Loucy (cell line): Measurements from ENCODE around the gene JAG1.

Source experiments
- H2AFZ ChIP-seq: fragments of 200-600 bp; sonication (generic); 2 replicates; pipeline ENCODE4 v1.6.0; 2016; ENCODE audit warnings: antibody characterized with exemption, mild to moderate bottlenecking, low read length, moderate library complexity
- H3F3A ChIP-seq: fragments of 200-600 bp; 2 replicates; pipeline ENCODE4 v1.6.0; 2016; ENCODE audit warnings: antibody characterized with exemption, low read depth, mild to moderate bottlenecking
- H3K27me3 ChIP-seq: fragments of 200-600 bp; sonication (generic); 2 replicates; pipeline ENCODE4 v1.6.1; 2014; ENCODE audit warnings: low read length, mild to moderate bottlenecking; ENCODE audit not compliant: insufficient read depth, poor library complexity, severe bottlenecking
- H3K36me3 ChIP-seq: fragments of 200-600 bp; sonication (generic); 2 replicates; pipeline ENCODE4 v1.6.1; 2016; ENCODE audit warnings: low read length; ENCODE audit not compliant: insufficient read depth
- H3K4me1 ChIP-seq: fragments of 200-600 bp; sonication (generic); 2 replicates; pipeline ENCODE4 v1.5.1; 2014; ENCODE audit warnings: low read length, mild to moderate bottlenecking; ENCODE audit not compliant: insufficient read depth, poor library complexity, severe bottlenecking
- H3K4me2 ChIP-seq: fragments of 200-600 bp; sonication (generic); 2 replicates; pipeline ENCODE4 v1.6.0; 2014; ENCODE audit warnings: antibody characterized with exemption, low read length, low read depth, mild to moderate bottlenecking; ENCODE audit not compliant: poor library complexity, severe bottlenecking
- H3K4me3 ChIP-seq: fragments of 200-600 bp; sonication (generic); 2 replicates; pipeline ENCODE4 v1.5.1; 2014; ENCODE audit warnings: low read length, mild to moderate bottlenecking, mixed read lengths; ENCODE audit not compliant: poor library complexity, severe bottlenecking
- H3K79me2 ChIP-seq: fragments of 200-600 bp; sonication (generic); 2 replicates; pipeline ENCODE4 v1.6.1; 2014; ENCODE audit warnings: low read length; ENCODE audit not compliant: insufficient read depth
- H3K9ac ChIP-seq: fragments of 200-600 bp; sonication (generic); 2 replicates; pipeline ENCODE4 v1.6.0; 2014; ENCODE audit warnings: mild to moderate bottlenecking, low read depth, low read length, moderate library complexity; ENCODE audit not compliant: poor library complexity, severe bottlenecking
- H3K9me2 ChIP-seq: fragments of 200-600 bp; sonication (generic); replicated peaks from 2 replicates; pipeline ENCODE4 v1.6.1; 2016; ENCODE audit warnings: low read depth, low read length, mixed read lengths
- H3K9me3 ChIP-seq: fragments of 200-600 bp; sonication (generic); 2 replicates; pipeline ENCODE4 v1.6.1; 2014; ENCODE audit warnings: mild to moderate bottlenecking, antibody characterized with exemption, low read length, low read depth; ENCODE audit not compliant: insufficient read depth
- H4K20me1 ChIP-seq: fragments of 200-600 bp; sonication (generic); 2 replicates; pipeline ENCODE4 v1.6.0; 2014; ENCODE audit warnings: antibody characterized with exemption, low read length, mild to moderate bottlenecking; ENCODE audit not compliant: insufficient read depth, poor library complexity, severe bottlenecking
- EZH2phosphoT487 ChIP-seq: fragments of 200-600 bp; IDR thresholded peaks from 2 replicates; pipeline ENCODE4 v1.6.1; 2018; ENCODE audit warnings: antibody characterized with exemption, mild to moderate bottlenecking, moderate library complexity, borderline replicate concordance
- TF ChIP-seq, protein P1 (sequence below): fragments of 200-600 bp; sonication (generic); conservative IDR thresholded peaks from 2 replicates; pipeline ENCODE4 v1.5.1; 2014; ENCODE audit warnings: mild to moderate bottlenecking, antibody characterized with exemption, low read length

The JAG1 gene

GRCh38 chr20:10667560-10668167, 6.1 kb downstream of the JAG1 start:
- Histone ChIP-seq H2AFZ (no peak overlapping the region), H4K20me1 (no peaks in the 10 kb centered on the region), H3K36me3 (no peaks in the 10 kb centered on the region), H3K4me3 (no peak overlapping the region), H3K4me1 (no peaks in the 10 kb centered on the region), H3K4me2 (no peak overlapping the region), H3K79me2 (no peaks in the 10 kb centered on the region), H3F3A (no peaks in the 10 kb centered on the region), H3K27me3 (no peaks in the 10 kb centered on the region), H3K9me3 (no peaks in the 10 kb centered on the region), H3K9me2 (no peaks in the 10 kb centered on the region), H3K9ac (no peak overlapping the region)
- TF ChIP-seq EZH2phosphoT487 = no peak
- TF ChIP-seq, protein P1, sequence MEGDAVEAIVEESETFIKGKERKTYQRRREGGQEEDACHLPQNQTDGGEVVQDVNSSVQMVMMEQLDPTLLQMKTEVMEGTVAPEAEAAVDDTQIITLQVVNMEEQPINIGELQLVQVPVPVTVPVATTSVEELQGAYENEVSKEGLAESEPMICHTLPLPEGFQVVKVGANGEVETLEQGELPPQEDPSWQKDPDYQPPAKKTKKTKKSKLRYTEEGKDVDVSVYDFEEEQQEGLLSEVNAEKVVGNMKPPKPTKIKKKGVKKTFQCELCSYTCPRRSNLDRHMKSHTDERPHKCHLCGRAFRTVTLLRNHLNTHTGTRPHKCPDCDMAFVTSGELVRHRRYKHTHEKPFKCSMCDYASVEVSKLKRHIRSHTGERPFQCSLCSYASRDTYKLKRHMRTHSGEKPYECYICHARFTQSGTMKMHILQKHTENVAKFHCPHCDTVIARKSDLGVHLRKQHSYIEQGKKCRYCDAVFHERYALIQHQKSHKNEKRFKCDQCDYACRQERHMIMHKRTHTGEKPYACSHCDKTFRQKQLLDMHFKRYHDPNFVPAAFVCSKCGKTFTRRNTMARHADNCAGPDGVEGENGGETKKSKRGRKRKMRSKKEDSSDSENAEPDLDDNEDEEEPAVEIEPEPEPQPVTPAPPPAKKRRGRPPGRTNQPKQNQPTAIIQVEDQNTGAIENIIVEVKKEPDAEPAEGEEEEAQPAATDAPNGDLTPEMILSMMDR = no peak

GRCh38 chr20:10667077-10667401, 6.8 kb downstream of the JAG1 start:
- no peak overlapping the region for H2AFZ ChIP-seq
- H3F3A ChIP-seq = no peaks in the 10 kb centered on the region
- H3K9me2 ChIP-seq = no peaks in the 10 kb centered on the region
- H3K4me3 ChIP-seq = no peak overlapping the region
- H3K4me2 ChIP-seq = no peak overlapping the region
- no peaks in the 10 kb centered on the region for H4K20me1 ChIP-seq
- H3K9ac ChIP-seq = no peak overlapping the region
- no peaks in the 10 kb centered on the region for H3K9me3 ChIP-seq
- H3K27me3 ChIP-seq = no peaks in the 10 kb centered on the region
- H3K4me1 ChIP-seq = no peaks in the 10 kb centered on the region
- no peaks in the 10 kb centered on the region for H3K36me3 ChIP-seq
- no peaks in the 10 kb centered on the region for H3K79me2 ChIP-seq
- TF ChIP-seq EZH2phosphoT487 = no peak
- TF ChIP-seq, protein P1 = no peak

- H3F3A ChIP-seq = no peaks in the 10 kb centered on the region
- H3K36me3 ChIP-seq = no peaks in the 10 kb centered on the region
- no peaks in the 10 kb centered on the region for H3K9me2 ChIP-seq
- TF ChIP-seq, protein P1 = no peak
- no peak for TF ChIP-seq EZH2phosphoT487
- H3K4me1 ChIP-seq = no peaks in the 10 kb centered on the region
- no peaks in the 10 kb centered on the region for H3K79me2 ChIP-seq
- no peaks in the 10 kb centered on the region for H3K27me3 ChIP-seq
- H3K9me3 ChIP-seq = no peaks in the 10 kb centered on the region
- no peaks in the 10 kb centered on the region for H4K20me1 ChIP-seq
- H3K4me2 ChIP-seq = no peak overlapping the region
- no peak overlapping the region for H2AFZ ChIP-seq
- no peak overlapping the region for H3K9ac ChIP-seq
- H3K4me3 ChIP-seq = no peak overlapping the region
Observed at GRCh38 chr20:10666221-10667076, 7.3 kb downstream of the JAG1 start.
